Ishikawa (cell line): Measurements from ENCODE around the gene CTNND2.

ENCODE experiments used
- CEBPB ChIP-seq: IDR thresholded peaks from 2 replicates; pipeline ENCODE4 v1.6.1; 2012
- CREB1 ChIP-seq: IDR thresholded peaks from 2 replicates; pipeline ENCODE4 v1.6.1; 2012; ENCODE audit warnings: low read depth
- EP300 ChIP-seq: IDR thresholded peaks from 2 replicates; pipeline ENCODE4 v1.6.1; 2012; ENCODE audit warnings: borderline replicate concordance
- FOXM1 ChIP-seq: IDR thresholded peaks from 2 replicates; pipeline ENCODE4 v1.6.1; 2012; ENCODE audit warnings: low read depth, borderline replicate concordance
- RAD21 ChIP-seq: IDR thresholded peaks from 2 replicates; pipeline ENCODE4 v1.6.1; 2012; ENCODE audit warnings: low read depth
- REST ChIP-seq: IDR thresholded peaks from 2 replicates; pipeline ENCODE4 v1.6.1; 2012; ENCODE audit warnings: low read depth, mild to moderate bottlenecking
- TCF12 ChIP-seq: IDR thresholded peaks from 2 replicates; pipeline ENCODE4 v1.6.1; 2012; ENCODE audit warnings: low read depth
- USF1 ChIP-seq: IDR thresholded peaks from 2 replicates; pipeline ENCODE4 v1.6.1; 2012
- YY1 ChIP-seq: IDR thresholded peaks from 2 replicates; pipeline ENCODE4 v1.6.1; 2012; ENCODE audit warnings: low read depth

GRCh38 chr5:11191673-11192072 lies 712.6 kb downstream of the CTNND2 start:
- TF ChIP-seq TCF12, result no peak
- TF ChIP-seq CEBPB, result no peak
- TF ChIP-seq FOXM1, result no peak
- TF ChIP-seq YY1, result no peak
- no peak for TF ChIP-seq EP300
- no peak for TF ChIP-seq CREB1
- no peak for TF ChIP-seq RAD21
- no peak for TF ChIP-seq USF1
- no peak for TF ChIP-seq REST
